Measurements from ENCODE around the gene GNG12.
"Not testable (repeated sequence)": the region's sequence is repeated elsewhere in the genome, so short reads cannot be mapped to it uniquely, and the experiment has no call there.

GNG12 gene

DNA sequence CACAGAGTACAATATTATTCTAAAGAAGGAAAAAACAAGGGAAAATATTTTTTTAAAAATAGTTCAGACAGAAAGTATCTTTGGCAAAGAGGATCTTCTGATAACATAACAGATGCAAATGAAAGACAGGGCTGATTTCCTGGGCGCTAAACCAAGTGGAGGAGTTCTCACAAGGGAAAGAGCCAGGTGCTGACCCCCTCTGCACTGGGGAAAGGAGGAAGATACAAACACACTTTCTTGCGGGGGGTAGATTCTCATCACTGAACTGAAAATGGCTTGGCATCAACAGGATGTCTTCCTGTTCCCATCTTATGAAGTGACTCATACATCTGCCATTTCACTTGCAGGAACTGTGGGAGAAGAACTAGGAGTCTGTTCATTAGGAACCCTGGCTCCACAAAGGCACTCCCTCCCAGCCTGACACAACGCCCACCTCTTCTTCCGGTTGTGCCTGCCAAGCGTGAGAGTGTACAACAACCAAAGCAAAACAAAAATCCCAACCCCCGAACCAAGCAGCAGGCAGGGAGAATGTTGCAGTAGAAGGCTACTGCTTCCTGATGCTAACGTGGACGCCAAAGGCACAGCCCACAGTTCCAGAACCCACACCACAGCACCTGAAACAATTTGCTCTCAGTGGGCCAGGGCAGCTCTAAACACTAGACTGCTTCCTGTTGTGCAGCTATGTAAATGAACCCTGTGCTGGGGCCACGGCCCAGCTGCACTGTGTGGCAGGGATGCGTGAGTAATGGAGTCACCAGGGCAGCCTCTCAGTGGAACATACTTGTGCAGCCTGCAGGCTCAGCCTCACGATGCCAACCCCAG, 97.2 kb downstream of the GNG12 start:
- in situ Hi-C loops (cut with MboI; ENCODE audit: low sequenced_read_pairs): no loop called here

DNA sequence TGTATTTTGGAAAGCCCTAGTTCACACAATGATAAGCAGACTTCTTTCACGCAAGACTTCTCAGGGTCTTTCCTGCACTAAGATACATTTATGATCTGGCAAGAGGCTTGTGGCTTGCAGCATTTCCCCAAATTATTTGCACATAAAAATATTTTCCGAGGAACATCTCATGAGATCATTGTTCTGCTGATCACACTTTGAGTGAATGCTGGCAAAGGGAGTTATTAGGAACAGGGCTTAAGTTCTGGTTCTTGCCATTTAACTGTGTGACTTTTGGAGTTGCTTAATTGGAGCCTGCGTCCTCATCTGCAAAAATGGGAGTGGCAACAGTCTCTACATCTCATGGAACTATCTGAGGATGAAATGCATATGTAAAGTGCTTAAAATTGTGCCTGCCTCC, 98.1 kb downstream of the GNG12 start:
- in situ Hi-C loops (cut with MboI; ENCODE audit: low sequenced_read_pairs): no loop called here

DNA sequence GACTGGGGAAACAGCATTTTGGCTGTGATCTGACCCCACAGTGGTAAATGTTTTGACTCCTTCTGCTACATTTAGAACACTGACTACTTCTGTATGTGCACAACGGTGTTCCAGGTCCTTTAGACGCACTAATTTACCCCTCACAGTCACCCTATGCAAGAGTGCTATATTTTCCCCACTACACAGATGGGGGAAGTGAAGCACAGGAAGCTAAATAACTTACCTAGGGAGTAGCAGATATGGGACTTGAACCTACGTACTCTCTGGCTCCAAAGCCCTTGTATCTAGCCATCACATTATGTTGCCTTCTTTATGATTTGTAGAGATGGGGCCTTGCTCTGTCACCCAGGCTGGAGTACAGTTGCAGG, 99.0 kb downstream of the GNG12 start:
- in situ Hi-C loops (cut with MboI; ENCODE audit: low sequenced_read_pairs): no loop called here

DNA sequence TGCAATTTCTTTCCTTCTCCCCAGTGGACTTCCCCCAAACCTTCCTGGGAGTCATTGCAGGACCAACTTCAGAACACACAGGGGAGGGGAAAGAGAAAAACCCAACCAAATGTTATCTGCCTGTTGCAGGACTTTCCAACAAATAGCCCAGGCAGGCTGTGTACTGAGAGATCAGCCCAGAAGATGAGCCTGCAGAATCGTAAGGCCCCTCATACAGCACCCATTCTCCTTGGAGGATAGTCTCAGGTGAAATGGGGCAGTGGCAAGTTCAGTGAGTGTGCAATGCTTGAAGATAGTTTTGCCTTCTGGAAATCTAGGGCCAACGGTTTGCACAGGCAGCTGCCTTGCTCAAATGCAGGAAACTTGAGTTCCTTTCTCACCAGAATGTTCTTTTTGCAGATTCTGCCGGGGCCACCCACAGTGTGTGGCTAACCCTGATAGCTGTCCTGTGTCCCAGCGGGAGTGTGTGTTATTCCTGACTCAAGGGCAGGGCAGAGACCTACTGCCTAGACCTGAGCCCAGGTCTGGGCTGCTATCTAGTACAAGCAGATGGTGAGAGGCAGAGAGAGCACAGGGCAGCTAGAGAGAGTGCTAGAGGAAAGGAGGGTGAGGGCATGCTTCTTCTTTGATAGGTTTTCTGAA, 99.5 kb downstream of the GNG12 start:
- in situ Hi-C loops (cut with MboI; ENCODE audit: low sequenced_read_pairs): no loop called here

DNA sequence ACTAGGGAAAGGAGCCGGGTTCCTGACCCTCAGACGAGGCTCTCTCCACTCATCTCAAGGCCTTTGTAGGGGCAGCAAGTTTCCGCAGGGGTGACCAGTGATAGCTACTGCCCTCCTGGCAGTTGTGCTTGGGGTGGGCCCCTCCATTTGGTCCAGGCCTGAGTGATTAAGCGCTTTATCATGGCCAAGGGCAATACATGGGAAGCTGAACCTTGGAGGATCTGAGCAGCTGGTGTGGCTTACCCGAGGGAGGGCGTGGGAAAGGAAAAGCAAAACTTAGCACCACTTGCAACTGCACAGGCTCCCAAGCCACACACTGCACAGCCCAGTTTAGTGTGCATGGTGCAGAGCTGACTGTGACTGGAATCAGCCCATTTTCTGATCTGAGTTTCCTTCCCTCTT, 100.5 kb downstream of the GNG12 start:
- in situ Hi-C loops (cut with MboI; ENCODE audit: low sequenced_read_pairs): no loop called here

DNA sequence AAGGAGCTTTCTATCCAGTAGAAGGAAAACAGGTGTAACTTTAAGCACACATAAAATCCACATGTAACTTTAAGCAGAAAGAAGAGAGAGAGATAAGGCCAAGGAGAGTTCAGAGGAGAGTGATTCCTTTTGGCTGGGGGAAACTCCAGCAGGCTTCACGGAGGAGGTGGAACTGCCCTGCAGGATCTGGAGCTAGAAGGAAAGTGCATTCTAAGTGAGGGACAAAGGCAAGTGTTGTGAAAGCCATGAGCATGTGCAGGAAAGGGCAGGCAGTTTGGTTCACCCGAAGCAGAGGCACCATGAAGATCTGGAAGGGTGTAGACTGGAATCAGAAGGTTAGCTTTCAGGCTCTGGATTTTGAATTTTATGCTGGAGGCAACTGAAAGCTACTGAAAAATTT, 101.9 kb downstream of the GNG12 start:
- in situ Hi-C loops (cut with MboI; ENCODE audit: low sequenced_read_pairs): no loop called here

DNA sequence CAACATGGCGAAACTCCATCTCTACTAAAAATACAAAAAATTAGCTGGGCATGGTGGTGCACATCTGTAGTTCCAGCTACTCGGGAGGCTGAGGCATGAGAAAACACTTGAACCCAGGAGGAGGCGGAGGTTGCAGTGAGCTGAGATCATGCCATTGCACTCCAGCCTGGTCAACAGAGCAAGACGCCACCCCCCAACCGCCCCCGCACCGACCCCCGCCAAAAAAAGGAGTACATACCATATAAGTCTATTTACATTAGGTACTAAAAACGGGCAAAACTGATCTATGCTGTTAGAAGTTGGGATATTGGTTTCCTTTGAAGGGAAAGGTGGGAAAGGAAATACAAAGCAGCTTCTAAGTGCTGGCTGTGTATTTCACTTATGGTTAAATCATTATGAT, 103.0 kb downstream of the GNG12 start:
- in situ Hi-C loops (cut with MboI; ENCODE audit: low sequenced_read_pairs): not testable (repeated sequence)

DNA sequence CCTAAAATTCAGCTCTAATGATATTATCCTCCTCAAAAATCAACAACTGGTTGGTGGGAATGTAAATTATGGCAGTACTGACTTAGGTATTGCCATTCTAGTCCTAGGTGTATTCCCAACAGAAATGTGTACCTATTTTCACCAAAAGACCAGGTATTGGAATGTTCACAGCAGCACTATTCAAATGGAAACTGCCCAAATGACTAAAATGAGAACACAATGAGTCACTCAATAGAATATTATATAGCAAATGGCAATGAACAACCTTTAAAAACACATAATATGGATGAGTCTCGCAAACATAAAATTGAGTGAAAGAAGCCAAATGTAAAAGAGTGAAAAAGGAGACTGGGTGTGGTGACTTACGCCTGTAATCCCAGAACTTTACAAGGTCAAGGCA, 103.4 kb downstream of the GNG12 start:
- in situ Hi-C loops (cut with MboI; ENCODE audit: low sequenced_read_pairs): no loop called here

DNA sequence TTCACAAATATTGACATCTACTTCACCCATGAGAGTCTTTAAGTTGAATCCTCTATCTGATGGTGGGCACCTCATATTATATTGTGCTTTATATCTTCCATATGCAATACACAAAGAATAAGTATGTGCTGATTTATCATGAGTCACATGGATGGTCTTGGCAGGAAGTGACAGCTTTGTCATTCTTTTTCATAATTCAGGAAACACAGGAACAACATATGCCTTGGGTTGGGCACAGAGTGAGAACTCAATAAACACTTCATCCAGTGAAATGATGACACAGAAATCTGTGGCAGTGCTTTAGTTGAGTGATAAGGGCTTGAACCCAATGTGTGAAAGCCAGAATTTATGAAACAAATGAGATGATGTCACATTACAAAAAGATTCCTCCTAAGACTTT, 107.0 kb downstream of the GNG12 start:
- in situ Hi-C loops (cut with MboI; ENCODE audit: low sequenced_read_pairs): no loop called here

DNA sequence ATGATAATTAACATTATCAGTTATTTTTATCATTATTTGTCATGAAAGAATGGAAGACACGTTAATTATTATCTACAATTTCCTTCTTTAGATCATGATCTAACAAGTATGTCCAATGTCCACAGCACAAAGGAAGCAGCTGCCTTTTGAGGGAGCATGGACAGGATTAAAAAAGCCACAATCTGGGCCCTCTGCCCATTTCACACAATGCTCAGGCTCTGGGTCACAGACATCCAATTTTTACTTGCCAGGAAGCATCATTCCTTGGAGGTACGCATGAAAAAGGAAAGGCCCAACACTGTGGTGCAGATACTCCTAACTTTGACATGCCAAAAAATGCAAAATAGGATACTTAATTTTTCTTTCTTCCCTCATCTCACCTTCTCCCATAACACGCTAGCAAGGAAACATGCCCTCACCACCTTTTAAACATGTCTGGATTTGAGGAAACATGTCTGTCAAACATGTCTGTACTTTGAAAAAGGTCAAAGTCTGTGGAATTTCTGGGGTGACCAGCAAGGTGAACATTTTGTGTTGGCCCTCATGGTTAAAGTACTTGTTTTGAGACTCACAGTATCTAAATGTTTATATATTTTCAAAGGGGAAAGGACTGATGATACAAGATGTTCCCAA, 108.2 kb downstream of the GNG12 start:
- in situ Hi-C loops (cut with MboI; ENCODE audit: low sequenced_read_pairs): no loop called here

DNA sequence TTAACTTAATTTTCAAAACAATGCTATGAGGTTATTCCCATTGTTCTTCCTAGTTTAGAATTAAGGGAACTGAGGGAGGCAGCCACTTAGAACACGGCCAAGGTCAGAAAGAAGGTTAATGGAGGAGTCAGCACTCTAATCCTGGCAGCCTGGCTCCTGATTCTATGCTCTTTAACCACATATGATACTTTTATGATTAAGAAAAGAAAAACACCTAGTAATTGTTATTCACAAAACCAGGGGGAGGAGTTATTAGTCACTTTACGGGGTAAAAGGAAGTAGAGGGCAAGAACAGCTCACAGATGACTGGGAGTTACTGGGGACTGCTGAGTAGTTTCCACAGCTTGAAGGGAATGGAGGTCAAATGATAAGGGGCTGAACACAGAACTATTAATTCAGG, 109.6 kb downstream of the GNG12 start:
- in situ Hi-C loops (cut with MboI; ENCODE audit: low sequenced_read_pairs): no loop called here

DNA sequence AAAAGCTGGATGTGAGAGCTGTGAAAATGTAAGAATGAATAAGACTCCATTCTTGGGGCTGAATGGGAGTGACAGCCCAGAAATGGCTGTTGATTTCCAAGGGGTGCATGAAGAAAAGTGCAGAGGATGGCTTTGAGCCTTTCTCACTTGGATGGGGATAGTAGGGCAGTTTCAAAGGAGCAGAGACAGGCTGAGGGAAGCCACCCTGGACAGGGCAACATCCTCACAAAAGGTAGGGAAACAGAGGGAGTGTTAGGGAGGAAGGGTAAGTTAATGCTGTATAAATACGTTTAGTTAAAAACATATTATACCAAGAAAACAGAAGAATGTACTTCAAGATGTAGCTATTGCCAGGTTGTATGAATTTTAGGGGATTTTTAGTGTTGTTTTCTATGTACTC, 110.1 kb downstream of the GNG12 start:
- in situ Hi-C loops (cut with MboI; ENCODE audit: low sequenced_read_pairs): no loop called here

DNA sequence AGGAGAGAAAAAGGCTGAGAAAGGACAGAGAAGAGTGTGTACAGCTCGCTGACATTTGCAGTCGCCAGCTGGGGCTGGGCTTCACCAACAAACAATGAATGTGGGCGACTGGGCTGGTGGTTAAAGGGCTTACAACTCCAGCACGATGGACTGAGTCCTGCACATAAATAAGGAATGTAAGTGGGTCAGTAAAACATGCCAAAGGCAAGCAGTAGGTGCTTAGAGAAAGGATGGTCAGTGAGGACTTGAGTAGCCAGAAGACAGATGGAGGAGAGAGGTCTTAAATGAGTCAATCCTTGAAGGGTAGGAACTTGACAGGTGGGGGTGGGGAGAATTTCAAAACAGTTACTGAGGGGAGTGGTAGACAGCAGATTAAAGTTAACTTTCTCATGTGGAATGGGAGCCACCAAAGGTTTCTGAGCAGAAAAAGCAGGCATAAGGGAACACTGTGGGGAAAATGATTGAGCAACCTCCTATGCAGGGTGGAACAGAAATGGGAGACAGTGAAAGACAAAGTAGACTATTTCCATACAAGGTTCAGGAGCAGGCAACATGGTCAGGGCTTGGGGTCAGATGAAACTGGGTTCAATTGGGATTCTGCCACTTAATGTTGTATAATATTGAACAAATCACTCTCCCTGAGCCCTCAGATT, 110.8 kb downstream of the GNG12 start:
- in situ Hi-C loops (cut with MboI; ENCODE audit: low sequenced_read_pairs): no loop called here

DNA sequence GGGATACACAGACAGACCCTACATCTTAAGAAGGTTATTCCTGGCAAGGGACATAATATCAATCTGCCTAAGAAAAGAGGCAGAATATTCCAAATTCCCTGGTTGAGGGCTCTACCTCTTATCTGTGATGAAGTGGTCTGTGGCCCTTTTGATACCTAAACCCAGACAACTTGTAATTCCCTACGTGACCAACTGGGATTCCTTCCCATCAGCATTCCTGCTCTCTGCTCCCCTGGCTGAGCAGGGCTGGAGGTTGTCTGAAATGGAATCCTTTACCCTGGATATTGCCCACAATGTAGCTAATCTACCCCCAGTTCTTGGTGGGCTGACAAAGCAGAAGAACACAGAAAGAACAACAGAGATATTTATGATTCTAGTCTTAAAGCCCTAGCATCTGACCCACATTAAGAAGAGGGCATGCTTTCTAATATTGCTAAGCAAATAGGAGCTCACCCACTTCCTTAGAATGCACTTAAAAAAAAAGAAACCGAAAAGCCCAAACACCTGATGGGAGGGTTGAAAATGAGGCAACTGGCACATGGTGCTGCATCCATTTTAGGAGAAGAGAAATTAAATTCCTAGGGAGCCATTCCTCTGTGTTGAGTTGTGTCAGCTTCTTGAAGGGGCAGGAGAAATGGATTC, 111.5 kb downstream of the GNG12 start:
- in situ Hi-C loops (cut with MboI; ENCODE audit: low sequenced_read_pairs): no loop called here

DNA sequence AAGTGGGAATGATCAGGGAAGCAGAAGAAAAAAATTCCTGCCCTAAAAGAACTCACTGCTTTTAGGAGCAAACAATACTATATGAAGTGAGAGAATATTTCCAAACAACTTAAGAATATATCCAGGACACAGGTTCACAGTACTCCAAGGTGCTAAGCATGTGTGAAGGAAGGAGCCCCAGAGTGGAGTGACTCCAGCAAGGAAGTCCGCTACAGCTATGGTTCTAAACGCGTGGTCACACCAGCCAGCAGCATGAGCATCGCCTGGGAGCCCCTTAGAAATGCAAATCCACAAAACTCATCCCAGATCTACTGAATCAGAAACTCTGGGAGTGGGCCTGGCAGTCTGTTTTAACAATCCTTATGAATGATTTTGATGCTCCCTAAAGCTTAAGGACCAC, 112.2 kb downstream of the GNG12 start:
- in situ Hi-C loops (cut with MboI; ENCODE audit: low sequenced_read_pairs): no loop called here

DNA sequence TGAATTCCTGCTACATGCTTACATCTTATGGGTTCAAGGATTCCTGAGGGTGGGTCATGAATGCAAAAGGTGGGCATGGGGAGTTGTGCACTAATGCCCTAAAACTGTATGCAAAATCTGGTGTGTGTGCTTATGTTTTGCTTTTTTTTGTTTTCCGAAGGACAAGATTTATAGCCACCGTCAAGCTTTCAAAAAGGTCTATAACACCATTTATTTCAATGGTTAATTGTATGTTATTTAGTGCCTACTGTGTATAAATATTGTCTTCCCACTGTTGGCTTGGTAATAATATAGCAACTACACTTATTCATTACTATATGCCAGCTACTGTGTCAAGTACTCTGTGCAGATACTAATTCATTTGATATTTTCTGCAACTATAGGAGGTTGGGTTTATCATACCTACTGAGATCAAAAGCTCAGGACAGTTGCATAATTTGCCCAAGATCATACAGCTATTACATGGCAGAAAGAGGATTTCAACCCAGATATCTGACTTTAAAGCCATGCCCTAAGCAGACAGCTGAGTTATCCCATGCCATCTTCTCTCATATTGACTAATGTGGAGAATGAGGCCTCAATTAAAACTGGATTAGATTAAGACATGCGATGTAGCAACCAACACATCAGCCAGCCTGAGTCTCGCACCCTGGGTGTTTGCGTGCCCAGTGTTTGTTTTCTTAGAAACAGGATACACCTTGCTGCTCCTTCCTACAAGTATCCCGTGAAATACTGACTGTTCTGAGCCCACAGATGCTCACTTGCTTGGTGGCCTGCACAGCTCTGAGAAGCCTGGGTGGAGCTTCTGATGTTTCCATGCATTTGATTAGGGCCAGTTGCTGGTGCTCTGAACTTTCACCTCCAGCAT, 113.7 kb downstream of the GNG12 start:
- in situ Hi-C loops (cut with MboI; ENCODE audit: low sequenced_read_pairs): no loop called here

DNA sequence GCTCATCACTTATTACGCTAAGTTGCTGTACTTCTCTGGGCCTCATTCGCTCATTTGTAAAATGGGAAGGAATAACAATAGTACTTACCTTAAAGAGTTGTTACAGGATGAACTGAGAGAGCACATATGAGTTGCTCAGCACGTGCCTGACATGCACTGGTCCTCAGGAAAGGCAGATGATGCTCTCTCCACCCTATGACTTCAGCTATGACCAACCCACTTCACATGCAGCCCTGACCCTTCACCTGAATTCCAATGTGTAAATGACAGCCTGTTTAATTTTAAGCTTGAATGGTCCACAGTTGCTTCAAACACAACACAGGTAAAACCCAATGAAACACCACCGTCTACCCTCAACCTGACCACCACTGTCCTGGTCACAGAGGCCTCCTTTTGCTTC, 115.4 kb downstream of the GNG12 start:
- in situ Hi-C loops (cut with MboI; ENCODE audit: low sequenced_read_pairs): no loop called here

DNA sequence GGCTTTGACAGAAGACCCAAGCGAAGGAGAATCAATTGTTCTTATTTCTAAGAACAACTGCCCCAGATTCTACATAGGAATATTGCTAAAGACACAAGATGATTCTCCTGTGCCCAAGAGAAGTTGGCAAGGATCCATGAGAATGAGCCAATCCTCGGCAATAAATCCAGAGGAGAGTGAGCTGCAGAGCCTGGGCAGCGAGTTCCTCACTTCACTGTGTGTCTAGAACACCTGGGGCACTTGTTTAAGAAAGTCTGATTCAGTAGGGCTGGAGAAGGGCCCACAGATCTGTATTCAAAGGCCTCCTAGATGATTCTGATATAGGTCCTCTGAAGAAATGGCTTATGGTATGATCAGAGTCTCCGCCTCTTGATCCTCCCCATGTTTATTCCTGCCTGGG, 116.5 kb downstream of the GNG12 start:
- in situ Hi-C loops (cut with MboI; ENCODE audit: low sequenced_read_pairs): no loop called here

DNA sequence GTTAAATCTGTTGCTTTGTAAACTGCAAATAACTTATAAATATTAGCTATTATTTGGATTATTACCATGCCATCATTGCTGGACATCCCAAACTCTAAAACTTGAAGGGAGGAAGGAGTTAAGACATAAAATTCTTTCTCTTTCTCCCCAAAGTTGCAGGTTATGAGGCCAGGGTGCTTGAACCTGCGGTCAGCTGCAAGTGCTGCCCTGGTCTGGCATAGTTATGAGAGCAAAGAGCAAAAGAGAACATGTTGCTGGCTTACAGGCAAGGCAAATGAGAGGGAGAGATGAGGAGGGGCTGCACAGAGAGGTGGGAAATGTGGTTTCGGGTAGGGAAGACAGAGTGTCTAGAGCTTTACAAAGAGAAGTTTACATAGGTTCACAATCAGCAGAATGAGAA, 117.4 kb downstream of the GNG12 start:
- in situ Hi-C loops (cut with MboI; ENCODE audit: low sequenced_read_pairs): no loop called here

DNA sequence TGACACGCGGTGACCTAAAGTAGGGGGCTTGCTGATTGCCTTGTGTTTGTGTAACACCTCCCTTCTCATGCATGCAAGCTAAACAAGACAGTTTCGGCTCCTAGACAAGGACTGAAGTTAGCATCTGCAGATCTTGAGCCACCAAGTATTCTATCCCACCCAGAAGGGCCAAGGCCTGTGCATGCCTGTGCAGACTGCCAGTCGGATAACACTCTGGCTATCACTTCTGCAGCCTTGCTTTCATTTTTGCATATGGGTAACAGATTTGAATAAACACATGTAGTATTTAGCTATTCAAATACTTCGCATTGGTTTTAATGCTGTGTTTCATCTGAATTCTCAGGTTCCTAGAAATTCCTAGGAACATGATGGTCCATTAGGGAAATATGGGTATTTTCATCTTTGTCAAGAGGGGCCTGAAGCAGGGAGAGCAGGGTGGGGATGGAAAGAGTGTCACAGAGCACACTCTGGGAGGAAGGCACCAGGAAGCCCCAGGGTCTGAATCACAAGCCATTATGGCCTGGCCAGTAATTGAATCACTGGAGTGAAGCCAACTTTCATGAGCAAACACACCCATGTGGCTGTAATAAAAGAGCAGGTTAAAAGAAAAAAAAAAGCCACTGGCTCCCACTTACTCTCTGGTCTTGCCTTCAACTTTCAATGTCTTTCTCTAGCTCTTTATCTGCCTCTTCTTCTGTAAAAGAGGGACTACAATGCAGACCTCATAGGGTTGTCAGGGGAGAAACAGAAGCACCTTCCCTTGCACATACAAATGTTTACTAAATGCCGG, 120.0 kb downstream of the GNG12 start:
- in situ Hi-C loops (cut with MboI; ENCODE audit: low sequenced_read_pairs): no loop called here

Measured in HL-60/S4 treated with retinoic acid at 250 ng/mL for 4 days and 3 days (cell line).